Mammary epithelial cell (primary cell): Measurements from ENCODE around the gene SLC48A1.

Source experiments
- CTCF ChIP-seq, 2 donors: IDR thresholded peaks in 1 of 2; conservative IDR thresholded peaks in 1 of 2; 2 replicates each; pipeline ENCODE4 v1.5.1; 2011 to 2012; ENCODE audit warnings: inconsistent platforms in 2 of 2, low read length in 2 of 2, mild to moderate bottlenecking in 2 of 2, control low read depth in 1 of 2, low read depth in 1 of 2; ENCODE audit not compliant: insufficient read depth in 1 of 2; ENCODE audit errors: extremely low read depth in 1 of 2
- EZH2 ChIP-seq: IDR thresholded peaks from 2 replicates; pipeline ENCODE4 v1.6.1; 2012; ENCODE audit warnings: low read length, inconsistent platforms, borderline replicate concordance

DNA sequence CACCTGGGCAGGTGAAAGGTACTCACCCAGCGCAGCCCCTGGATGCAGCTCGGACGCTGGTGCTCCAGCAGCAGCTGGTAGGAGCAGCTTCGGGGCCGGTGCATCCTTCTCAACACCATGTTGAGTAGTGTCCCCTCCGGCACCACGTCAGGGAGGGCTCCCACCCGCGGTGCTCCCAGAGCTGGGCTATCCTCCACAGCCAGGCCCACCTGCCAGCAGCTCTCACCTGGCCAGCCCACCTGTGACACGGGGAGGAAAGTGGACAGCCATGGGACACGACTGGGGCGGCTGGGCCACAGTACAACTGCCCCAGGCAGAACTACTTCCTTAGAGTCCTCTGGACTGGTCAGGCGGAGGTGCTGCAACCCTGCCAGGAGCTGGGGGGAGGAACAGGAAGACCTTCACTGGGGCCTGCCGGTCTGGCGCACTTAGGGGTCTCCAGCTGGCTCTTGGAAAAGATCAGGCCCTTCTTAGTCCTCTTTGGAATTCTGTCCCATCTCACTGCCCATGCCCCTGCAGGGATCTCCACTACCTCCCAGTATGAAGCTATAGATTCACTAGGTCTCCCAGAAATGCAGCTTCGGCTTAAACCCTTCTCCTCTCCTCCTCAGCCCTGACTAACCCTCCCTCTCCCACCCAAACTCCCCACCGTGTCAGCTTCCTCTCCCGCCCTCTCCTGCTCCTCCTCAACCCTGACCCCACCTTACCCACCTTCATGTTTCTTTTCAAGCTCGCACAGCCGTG is 15.0 kb upstream of the SLC48A1 start:
- TF ChIP-seq CTCF (conservative IDR thresholded peaks at IDR 0.05 in 1 of 2, IDR thresholded peaks at IDR 0.05 in 1 of 2; ENCODE audit: extremely low read depth in 1 of 2, insufficient read depth in 1 of 2, low read depth in 1 of 2, low read length in 2 of 2) (no peak), EZH2 (no peak)
